Measurements from ENCODE around the gene KAT6B.

DNA sequence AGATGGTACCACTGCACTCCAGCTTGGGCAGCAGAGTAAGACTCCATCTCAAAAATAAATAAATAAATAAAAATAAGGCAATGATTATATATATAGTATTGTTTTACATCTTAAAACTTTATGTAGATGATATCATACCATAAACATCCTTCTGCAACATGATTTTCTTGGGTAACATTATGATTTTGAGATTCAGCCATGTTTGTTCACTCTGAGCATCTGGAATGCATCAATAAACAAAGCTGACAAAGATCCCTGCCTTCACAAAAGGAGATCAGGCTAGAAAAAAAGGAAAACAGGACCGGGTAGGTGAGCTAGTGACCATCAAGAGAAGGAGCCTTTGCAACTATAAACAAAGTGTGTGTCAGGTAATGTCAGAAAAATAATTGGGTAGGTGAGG, 31.9 kb upstream of the KAT6B start:
- TF ChIP-seq POLR2A (IDR thresholded peaks at IDR 0.05): no peak
- TF ChIP-seq, protein P1, sequence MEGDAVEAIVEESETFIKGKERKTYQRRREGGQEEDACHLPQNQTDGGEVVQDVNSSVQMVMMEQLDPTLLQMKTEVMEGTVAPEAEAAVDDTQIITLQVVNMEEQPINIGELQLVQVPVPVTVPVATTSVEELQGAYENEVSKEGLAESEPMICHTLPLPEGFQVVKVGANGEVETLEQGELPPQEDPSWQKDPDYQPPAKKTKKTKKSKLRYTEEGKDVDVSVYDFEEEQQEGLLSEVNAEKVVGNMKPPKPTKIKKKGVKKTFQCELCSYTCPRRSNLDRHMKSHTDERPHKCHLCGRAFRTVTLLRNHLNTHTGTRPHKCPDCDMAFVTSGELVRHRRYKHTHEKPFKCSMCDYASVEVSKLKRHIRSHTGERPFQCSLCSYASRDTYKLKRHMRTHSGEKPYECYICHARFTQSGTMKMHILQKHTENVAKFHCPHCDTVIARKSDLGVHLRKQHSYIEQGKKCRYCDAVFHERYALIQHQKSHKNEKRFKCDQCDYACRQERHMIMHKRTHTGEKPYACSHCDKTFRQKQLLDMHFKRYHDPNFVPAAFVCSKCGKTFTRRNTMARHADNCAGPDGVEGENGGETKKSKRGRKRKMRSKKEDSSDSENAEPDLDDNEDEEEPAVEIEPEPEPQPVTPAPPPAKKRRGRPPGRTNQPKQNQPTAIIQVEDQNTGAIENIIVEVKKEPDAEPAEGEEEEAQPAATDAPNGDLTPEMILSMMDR (IDR thresholded peaks at IDR 0.05): no peak

Data from uterus (tissue), 2 donors.